ENCODE results near the gene MAP3K21. TPM values are rescaled to one million over a fixed set of nuclear protein-coding genes. Genes with fewer than 3 reads are reported as not detected.

Gene MAP3K21
- total RNA-seq, 6 experiments from 2014 or later: 3.2 to 5.1 (median 3.8) TPM

GRCh38 chr1:233364695-233365539, 37.4 kb downstream of the MAP3K21 start:
- no peaks in the 10 kb centered on the region for H3K27me3 ChIP-seq
- peak overlapping the region in 1 of 3 donors; percentile 15 for H3K4me3 ChIP-seq
- no peak for DNase-seq
- H3K9me3 ChIP-seq: no peaks in the 10 kb centered on the region
- peaks cover 0 to 38% (median 17%) of the 10 kb centered on the region in 4 donors for H3K4me1 ChIP-seq
- peak overlapping the region in 2 of 3 donors; percentile 5 to 56 for H3K27ac ChIP-seq
- TF ChIP-seq POLR2A (IDR thresholded peaks at IDR 0.05) (no peak), CTCF (IDR thresholded peaks at IDR 0.05) (peak; percentile 75 to 83 (median 78))
- peak; percentile 81 to 84 (median 82) for ATAC-seq
- WGBS (ENCODE audit: insufficient coverage, low coverage, low lambda C conversion rate, missing lambda C conversion rate): 65% methylated on average over 5 of the region's 5 CpGs
- no peaks in the 10 kb centered on the region for H3K36me3 ChIP-seq
- intact Hi-C loops (cut with DNase I): no loop called here

GRCh38 chr1:233366575-233366974, 39.1 kb downstream of the MAP3K21 start:
- ATAC-seq: no peak
- TF ChIP-seq CTCF (IDR thresholded peaks at IDR 0.05): no peak
- TF ChIP-seq POLR2A (IDR thresholded peaks at IDR 0.05): no peak
- intact Hi-C loops (cut with DNase I): no loop called here
- H3K4me3 ChIP-seq: no peak overlapping the region
- WGBS (ENCODE audit: insufficient coverage, low coverage, low lambda C conversion rate, missing lambda C conversion rate): 43% methylated on average over 3 of the region's 3 CpGs
- DNase-seq: no peak
- no peaks in the 10 kb centered on the region for H3K36me3 ChIP-seq
- H3K4me1 ChIP-seq: peaks cover 0 to 22% (median 11%) of the 10 kb centered on the region in 4 donors
- no peaks in the 10 kb centered on the region for H3K27me3 ChIP-seq
- H3K27ac ChIP-seq: no peak overlapping the region
- H3K9me3 ChIP-seq: no peaks in the 10 kb centered on the region

- WGBS (ENCODE audit: insufficient coverage, low coverage, low lambda C conversion rate, missing lambda C conversion rate): 43% methylated on average over 6 of the region's 6 CpGs
- H3K4me1 ChIP-seq: peaks cover 0 to 19% (median 9%) of the 10 kb centered on the region in 4 donors
- no peaks in the 10 kb centered on the region for H3K9me3 ChIP-seq
- no peak overlapping the region for H3K4me3 ChIP-seq
- H3K27me3 ChIP-seq: no peaks in the 10 kb centered on the region
- intact Hi-C loops (cut with DNase I): no loop called here
- no peak for TF ChIP-seq POLR2A (IDR thresholded peaks at IDR 0.05)
- TF ChIP-seq CTCF (IDR thresholded peaks at IDR 0.05): no peak
- ATAC-seq: peak in 3 of 4 donors; percentile 29 to 49 (median 42)
- no peak overlapping the region for H3K27ac ChIP-seq
- no peak for DNase-seq
- no peaks in the 10 kb centered on the region for H3K36me3 ChIP-seq
These were observed 39.7 kb downstream of the MAP3K21 start for GRCh38 chr1:233367057-233367803.

GRCh38 chr1:233368106-233368788, 40.7 kb downstream of the MAP3K21 start:
- Histone ChIP-seq H3K36me3 (no peaks in the 10 kb centered on the region), H3K9me3 (no peaks in the 10 kb centered on the region), H3K4me3 (no peak overlapping the region), H3K4me1 (peaks cover 0 to 19% (median 9%) of the 10 kb centered on the region in 4 donors), H3K27me3 (no peaks in the 10 kb centered on the region), H3K27ac (no peak overlapping the region)
- ATAC-seq (peak in 2 of 4 donors; percentile 14 to 58), DNase-seq (no peak)
- intact Hi-C loops (cut with DNase I): no loop called here
- WGBS (ENCODE audit: insufficient coverage, low coverage, low lambda C conversion rate, missing lambda C conversion rate): 49% methylated on average over 3 of the region's 3 CpGs
- no peak for TF ChIP-seq CTCF (IDR thresholded peaks at IDR 0.05)
- no peak for TF ChIP-seq POLR2A (IDR thresholded peaks at IDR 0.05)

All from right lobe of liver (tissue), 6 donors.